ENCODE results near the gene PLEKHG4B.

- TF ChIP-seq CTCF (IDR thresholded peaks at IDR 0.05) (no peak), POLR2A (IDR thresholded peaks at IDR 0.05) (no peak), POLR2AphosphoS5 (IDR thresholded peaks at IDR 0.05) (no peak)
Measured at GRCh38 chr5:105504-106070, 13.6 kb downstream of the PLEKHG4B start.
